GM12874 (cell line): ENCODE measurements around the gene UBE2E2.

Experiments used
- CTCF ChIP-seq: IDR thresholded peaks from 2 replicates; pipeline ENCODE4 v1.5.1; 2011; ENCODE audit warnings: low read depth, mild to moderate bottlenecking, control low read depth, low read length, moderate library complexity; ENCODE audit not compliant: insufficient read depth

The UBE2E2 gene

GRCh38 chr3:23612296-23612891, 409.3 kb downstream of the UBE2E2 start:
- TF ChIP-seq CTCF = no peak

GRCh38 chr3:23615068-23615467, 411.9 kb downstream of the UBE2E2 start:
- TF ChIP-seq CTCF = no peak

- no peak for TF ChIP-seq CTCF
Measured at GRCh38 chr3:23619705-23620637, 416.8 kb downstream of the UBE2E2 start.

- no peak for TF ChIP-seq CTCF
Measured at GRCh38 chr3:23620638-23621015, 417.5 kb downstream of the UBE2E2 start.

- TF ChIP-seq CTCF = no peak
Measured at GRCh38 chr3:23623844-23624243, 420.7 kb downstream of the UBE2E2 start.

GRCh38 chr3:23624305-23624704, 421.2 kb downstream of the UBE2E2 start:
- TF ChIP-seq CTCF = no peak

GRCh38 chr3:23626442-23626841, 423.3 kb downstream of the UBE2E2 start:
- TF ChIP-seq CTCF = no peak
